ENCODE results near the gene SIRT5.

The SIRT5 gene

GRCh38 chr6:13559968-13560650 lies 14.3 kb upstream of the SIRT5 start:
- ATAC-seq (replicated peaks; ENCODE audit: extremely low read depth, poor library complexity, severe bottlenecking) = no peak
- no peak overlapping the region for H3K27ac Mint-ChIP-seq (ENCODE audit: low read depth)
- no peak overlapping the region for H3K4me3 Mint-ChIP-seq
- no peaks in the 10 kb centered on the region for H3K36me3 Mint-ChIP-seq (ENCODE audit: insufficient read depth)
- H3K27me3 Mint-ChIP-seq = peaks cover 10% of the 10 kb centered on the region
- no peaks in the 10 kb centered on the region for H3K4me1 Mint-ChIP-seq
- DNase-seq (ENCODE audit: low spot score in 2 of 2) = no peak
- no peaks in the 10 kb centered on the region for H3K9me3 Mint-ChIP-seq

GRCh38 chr6:13560651-13561044 lies 13.8 kb upstream of the SIRT5 start:
- H3K36me3 Mint-ChIP-seq (ENCODE audit: insufficient read depth) = no peaks in the 10 kb centered on the region
- H3K4me3 Mint-ChIP-seq = no peak overlapping the region
- no peaks in the 10 kb centered on the region for H3K4me1 Mint-ChIP-seq
- DNase-seq (ENCODE audit: low spot score in 2 of 2) (no peak), ATAC-seq (replicated peaks; ENCODE audit: extremely low read depth, poor library complexity, severe bottlenecking) (no peak)
- peaks cover 10% of the 10 kb centered on the region for H3K27me3 Mint-ChIP-seq
- no peaks in the 10 kb centered on the region for H3K9me3 Mint-ChIP-seq
- no peak overlapping the region for H3K27ac Mint-ChIP-seq (ENCODE audit: low read depth)

GRCh38 chr6:13561624-13562267 lies 12.7 kb upstream of the SIRT5 start:
- Mint-ChIP-seq H3K27me3 (peaks cover 19% of the 10 kb centered on the region), H3K4me3 (no peak overlapping the region), H3K9me3 (no peaks in the 10 kb centered on the region), H3K36me3 (ENCODE audit: insufficient read depth) (no peaks in the 10 kb centered on the region), H3K4me1 (no peaks in the 10 kb centered on the region), H3K27ac (ENCODE audit: low read depth) (no peak overlapping the region)
- DNase-seq (ENCODE audit: low spot score in 2 of 2) = no peak
- ATAC-seq (replicated peaks; ENCODE audit: extremely low read depth, poor library complexity, severe bottlenecking) = no peak

- no peak overlapping the region for H3K27ac Mint-ChIP-seq (ENCODE audit: low read depth)
- H3K4me3 Mint-ChIP-seq = no peak overlapping the region
- no peak for ATAC-seq (replicated peaks; ENCODE audit: extremely low read depth, poor library complexity, severe bottlenecking)
- no peaks in the 10 kb centered on the region for H3K36me3 Mint-ChIP-seq (ENCODE audit: insufficient read depth)
- H3K9me3 Mint-ChIP-seq = no peaks in the 10 kb centered on the region
- H3K27me3 Mint-ChIP-seq = peaks cover 26% of the 10 kb centered on the region
- no peaks in the 10 kb centered on the region for H3K4me1 Mint-ChIP-seq
- DNase-seq (ENCODE audit: low spot score in 2 of 2) = no peak
These were observed 11.4 kb upstream of the SIRT5 start for GRCh38 chr6:13563009-13563408.

- H3K36me3 Mint-ChIP-seq (ENCODE audit: insufficient read depth) = no peaks in the 10 kb centered on the region
- no peak overlapping the region for H3K27ac Mint-ChIP-seq (ENCODE audit: low read depth)
- ATAC-seq (replicated peaks; ENCODE audit: extremely low read depth, poor library complexity, severe bottlenecking) (no peak), DNase-seq (ENCODE audit: low spot score in 2 of 2) (no peak)
- H3K9me3 Mint-ChIP-seq = no peaks in the 10 kb centered on the region
- H3K27me3 Mint-ChIP-seq = peaks cover 26% of the 10 kb centered on the region
- no peak overlapping the region for H3K4me3 Mint-ChIP-seq
- H3K4me1 Mint-ChIP-seq = no peaks in the 10 kb centered on the region
These were observed 8.5 kb upstream of the SIRT5 start for GRCh38 chr6:13565921-13566320.

GRCh38 chr6:13566500-13566899 lies 7.9 kb upstream of the SIRT5 start:
- Mint-ChIP-seq H3K4me3 (no peak overlapping the region), H3K9me3 (no peaks in the 10 kb centered on the region), H3K36me3 (ENCODE audit: insufficient read depth) (no peaks in the 10 kb centered on the region), H3K4me1 (no peaks in the 10 kb centered on the region), H3K27me3 (peaks cover 26% of the 10 kb centered on the region), H3K27ac (ENCODE audit: low read depth) (no peak overlapping the region)
- ATAC-seq (replicated peaks; ENCODE audit: extremely low read depth, poor library complexity, severe bottlenecking) = no peak
- no peak for DNase-seq (ENCODE audit: low spot score in 2 of 2)

GRCh38 chr6:13568970-13569369 lies 5.4 kb upstream of the SIRT5 start:
- H3K9me3 Mint-ChIP-seq = no peaks in the 10 kb centered on the region
- no peak for ATAC-seq (replicated peaks; ENCODE audit: extremely low read depth, poor library complexity, severe bottlenecking)
- H3K27ac Mint-ChIP-seq (ENCODE audit: low read depth) = no peak overlapping the region

GRCh38 chr6:13572240-13572639 lies 2.2 kb upstream of the SIRT5 start:
- Mint-ChIP-seq H3K36me3 (ENCODE audit: insufficient read depth) (peaks cover 13% of the 10 kb centered on the region), H3K4me3 (peak overlapping the region; percentile 37), H3K27ac (ENCODE audit: low read depth) (no peak overlapping the region), H3K9me3 (no peaks in the 10 kb centered on the region), H3K27me3 (peaks cover 3% of the 10 kb centered on the region), H3K4me1 (peaks cover 17% of the 10 kb centered on the region)
- no peak for ATAC-seq (replicated peaks; ENCODE audit: extremely low read depth, poor library complexity, severe bottlenecking)
- DNase-seq (ENCODE audit: low spot score in 2 of 2) = no peak

More at GRCh38 chr6:13568970-13569369, 5.4 kb upstream of the SIRT5 start:
- no peak for DNase-seq (ENCODE audit: low spot score in 2 of 2)
- Mint-ChIP-seq H3K27me3 (peaks cover 17% of the 10 kb centered on the region), H3K4me3 (no peak overlapping the region), H3K4me1 (no peaks in the 10 kb centered on the region), H3K36me3 (ENCODE audit: insufficient read depth) (peaks cover 3% of the 10 kb centered on the region)

GRCh38 chr6:13572951-13573654 lies 1.3 kb upstream of the SIRT5 start:
- DNase-seq (ENCODE audit: low spot score in 2 of 2) (no peak), ATAC-seq (replicated peaks; ENCODE audit: extremely low read depth, poor library complexity, severe bottlenecking) (no peak)
- peaks cover 14% of the 10 kb centered on the region for H3K36me3 Mint-ChIP-seq (ENCODE audit: insufficient read depth)
- peak overlapping the region; percentile 95 for H3K27ac Mint-ChIP-seq (ENCODE audit: low read depth)
- peaks cover 17% of the 10 kb centered on the region for H3K4me1 Mint-ChIP-seq
- H3K27me3 Mint-ChIP-seq = no peaks in the 10 kb centered on the region
- H3K9me3 Mint-ChIP-seq = no peaks in the 10 kb centered on the region
- H3K4me3 Mint-ChIP-seq = peak overlapping the region; percentile 97

GRCh38 chr6:13573669-13574110 lies 711 bp upstream of the SIRT5 start:
- peak overlapping the region; percentile 97 for H3K4me3 Mint-ChIP-seq
- peaks cover 16% of the 10 kb centered on the region for H3K36me3 Mint-ChIP-seq (ENCODE audit: insufficient read depth)
- H3K9me3 Mint-ChIP-seq = no peaks in the 10 kb centered on the region
- peak overlapping the region; percentile 95 for H3K27ac Mint-ChIP-seq (ENCODE audit: low read depth)
- H3K4me1 Mint-ChIP-seq = peaks cover 17% of the 10 kb centered on the region
- no peaks in the 10 kb centered on the region for H3K27me3 Mint-ChIP-seq
- ATAC-seq (replicated peaks; ENCODE audit: extremely low read depth, poor library complexity, severe bottlenecking) (no peak), DNase-seq (ENCODE audit: low spot score in 2 of 2) (no peak)

- DNase-seq (ENCODE audit: low spot score in 2 of 2) (peak; percentile 83 to 90), ATAC-seq (replicated peaks; ENCODE audit: extremely low read depth, poor library complexity, severe bottlenecking) (peak; percentile 85)
- Mint-ChIP-seq H3K4me1 (peaks cover 17% of the 10 kb centered on the region), H3K27ac (ENCODE audit: low read depth) (peak overlapping the region; percentile 95), H3K27me3 (no peaks in the 10 kb centered on the region), H3K9me3 (no peaks in the 10 kb centered on the region), H3K4me3 (peak overlapping the region; percentile 97), H3K36me3 (ENCODE audit: insufficient read depth) (peaks cover 16% of the 10 kb centered on the region)
These were observed 241 bp upstream of the SIRT5 start for GRCh38 chr6:13574149-13574570.

- H3K4me1 Mint-ChIP-seq = peaks cover 17% of the 10 kb centered on the region
- no peaks in the 10 kb centered on the region for H3K9me3 Mint-ChIP-seq
- H3K4me3 Mint-ChIP-seq = peak overlapping the region; percentile 97
- H3K36me3 Mint-ChIP-seq (ENCODE audit: insufficient read depth) = peaks cover 18% of the 10 kb centered on the region
- H3K27me3 Mint-ChIP-seq = no peaks in the 10 kb centered on the region
- DNase-seq (ENCODE audit: low spot score in 2 of 2) (no peak), ATAC-seq (replicated peaks; ENCODE audit: extremely low read depth, poor library complexity, severe bottlenecking) (no peak)
- peak overlapping the region; percentile 95 for H3K27ac Mint-ChIP-seq (ENCODE audit: low read depth)
These were observed 975 bp downstream of the SIRT5 start for GRCh38 chr6:13575377-13575775.

GRCh38 chr6:13576017-13576416 lies 1.6 kb downstream of the SIRT5 start:
- no peak for ATAC-seq (replicated peaks; ENCODE audit: extremely low read depth, poor library complexity, severe bottlenecking)
- Mint-ChIP-seq H3K4me1 (peaks cover 17% of the 10 kb centered on the region), H3K4me3 (peak overlapping the region; percentile 97), H3K36me3 (ENCODE audit: insufficient read depth) (peaks cover 21% of the 10 kb centered on the region), H3K9me3 (no peaks in the 10 kb centered on the region), H3K27me3 (no peaks in the 10 kb centered on the region), H3K27ac (ENCODE audit: low read depth) (no peak overlapping the region)
- DNase-seq (ENCODE audit: low spot score in 2 of 2) = no peak
